SH-SY5Y (cell line): ENCODE measurements around the gene CD2BP2.

Source experiments
- GATA2 ChIP-seq: IDR thresholded peaks from 2 replicates; pipeline ENCODE4 v1.6.1; 2011; ENCODE audit warnings: mild to moderate bottlenecking, low read depth, low read length
- GATA3 ChIP-seq: IDR thresholded peaks from 2 replicates; pipeline ENCODE4 v1.6.1; 2011; ENCODE audit warnings: low read depth, mild to moderate bottlenecking, low read length, moderate library complexity

CD2BP2 gene

GRCh38 chr16:30357715-30358576, 2.8 kb upstream of the CD2BP2 start:
- TF ChIP-seq GATA3, result no peak
- no peak for TF ChIP-seq GATA2

- no peak for TF ChIP-seq GATA3
- no peak for TF ChIP-seq GATA2
These were observed 2.1 kb upstream of the CD2BP2 start for GRCh38 chr16:30357085-30357714.

DNA sequence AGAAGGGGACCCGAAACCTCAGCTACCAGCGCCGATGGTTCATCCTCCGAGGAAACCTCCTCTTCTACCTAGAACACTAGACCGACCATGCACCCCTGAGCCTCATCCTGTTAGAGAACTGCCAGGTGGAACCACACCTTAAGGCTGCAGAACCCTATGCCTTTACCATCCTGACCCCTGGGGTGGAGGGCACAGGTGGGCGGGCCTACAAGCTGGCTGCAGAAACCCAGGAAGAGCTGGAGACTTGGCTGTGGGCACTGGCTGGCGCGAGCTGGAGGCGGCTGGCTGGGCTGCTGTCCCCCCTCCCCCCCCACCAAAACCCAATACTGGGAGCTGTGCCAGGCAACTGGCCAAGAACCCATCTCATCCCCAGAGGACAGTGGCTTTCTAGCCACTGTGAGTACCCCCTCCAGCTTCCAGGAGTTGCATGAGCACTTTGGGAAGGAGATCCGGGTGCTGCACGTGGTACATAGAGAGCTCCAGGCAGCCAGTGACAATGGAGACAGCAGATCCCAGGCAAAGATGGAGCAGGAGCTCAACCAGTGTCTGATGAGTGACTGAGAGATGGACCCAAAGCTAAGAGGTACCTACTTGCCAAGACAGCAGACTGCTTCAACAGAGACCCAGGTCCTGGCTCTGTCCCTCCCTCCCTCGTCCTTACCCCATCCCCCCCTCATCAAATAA, 1.4 kb upstream of the CD2BP2 start:
- TF ChIP-seq GATA2, result no peak
- no peak for TF ChIP-seq GATA3

GRCh38 chr16:30355954-30356308, 823 bp upstream of the CD2BP2 start:
- TF ChIP-seq GATA2, result no peak
- no peak for TF ChIP-seq GATA3

DNA sequence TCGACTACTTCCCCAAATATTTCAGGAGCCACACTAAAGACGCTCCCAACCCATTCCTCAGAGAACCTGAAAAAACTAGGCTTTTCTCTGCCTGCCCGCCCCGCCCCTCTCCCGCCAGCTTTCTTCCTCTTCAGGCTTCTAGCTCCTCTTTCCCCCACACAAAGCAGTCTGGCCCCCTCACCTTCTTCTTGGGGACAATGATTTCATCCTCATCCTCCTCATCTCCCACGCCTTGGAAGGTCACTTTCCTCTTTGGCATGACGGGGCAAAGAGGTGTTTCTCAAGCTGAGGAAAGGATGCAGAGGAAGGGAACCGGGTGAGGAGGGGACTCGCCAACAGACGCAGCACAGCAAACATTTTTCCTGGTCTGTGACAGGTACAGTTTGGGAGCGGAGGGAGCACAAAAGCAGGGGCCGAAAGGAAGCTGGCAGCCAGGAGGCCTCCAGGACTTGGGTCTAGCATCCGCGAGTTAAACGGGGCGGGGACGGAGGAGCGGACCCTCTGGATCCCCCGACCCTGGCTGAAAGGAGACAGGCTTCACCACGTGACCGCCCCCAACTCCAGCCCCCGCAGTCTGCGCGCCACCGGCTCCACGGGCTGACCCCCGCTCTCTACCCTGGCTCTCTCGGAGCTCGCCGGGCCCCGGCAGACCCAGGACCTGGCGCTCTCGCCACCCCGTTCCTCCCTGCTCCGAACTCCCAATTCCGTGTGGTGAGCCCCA, 525 bp downstream of the CD2BP2 start:
- TF ChIP-seq GATA2, result no peak
- TF ChIP-seq GATA3, result no peak

- TF ChIP-seq GATA2 (no peak), GATA3 (no peak)
These were observed 1.5 kb downstream of the CD2BP2 start for GRCh38 chr16:30353438-30354129.

- TF ChIP-seq GATA3 (no peak), GATA2 (no peak)
These were observed 2.4 kb downstream of the CD2BP2 start for GRCh38 chr16:30352488-30353401.

DNA sequence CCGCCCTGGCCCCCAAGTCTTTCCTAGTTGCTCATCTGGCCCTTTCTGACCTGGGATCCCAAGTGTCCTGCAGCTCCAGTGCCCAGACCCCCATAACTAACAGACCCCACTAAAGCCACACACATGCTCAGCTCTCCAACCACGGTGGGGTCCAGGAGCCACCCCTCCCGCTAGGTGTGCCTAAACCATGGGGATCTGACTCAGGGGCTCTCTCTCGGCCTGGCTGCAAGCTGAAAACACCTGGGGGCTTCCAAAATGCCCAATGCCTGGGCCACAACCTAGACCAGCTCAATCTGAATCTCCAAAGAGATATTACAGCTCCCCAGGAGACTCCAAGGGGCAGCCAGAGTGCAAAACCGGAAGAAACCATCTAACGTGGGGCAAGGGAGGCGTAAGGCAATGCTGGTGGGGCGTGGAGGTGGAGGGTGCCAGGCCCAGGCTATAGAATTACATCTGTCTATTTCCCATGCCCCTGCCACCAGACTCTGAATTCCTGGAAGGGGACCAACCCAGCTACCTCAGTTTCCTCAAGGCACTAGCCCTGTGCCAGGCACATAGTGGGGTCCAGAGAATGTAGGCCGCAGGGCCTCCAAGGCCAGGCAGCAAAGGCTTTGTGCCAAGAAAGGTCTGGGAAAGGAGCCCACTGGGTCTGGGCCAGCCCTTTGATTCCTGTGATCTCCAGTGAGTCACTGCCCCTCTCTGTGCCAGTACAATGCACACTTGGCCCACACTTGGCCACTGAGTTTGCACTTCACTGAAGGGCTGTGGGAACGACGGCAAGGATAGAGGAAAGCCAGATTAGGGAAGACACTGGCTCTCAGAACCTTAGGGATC, 3.3 kb downstream of the CD2BP2 start:
- TF ChIP-seq GATA3 (no peak), GATA2 (no peak)

- no peak for TF ChIP-seq GATA3
- no peak for TF ChIP-seq GATA2
These were observed 4.1 kb downstream of the CD2BP2 start for GRCh38 chr16:30351001-30351441.

GRCh38 chr16:30350134-30350871, 4.8 kb downstream of the CD2BP2 start:
- no peak for TF ChIP-seq GATA3
- no peak for TF ChIP-seq GATA2

DNA sequence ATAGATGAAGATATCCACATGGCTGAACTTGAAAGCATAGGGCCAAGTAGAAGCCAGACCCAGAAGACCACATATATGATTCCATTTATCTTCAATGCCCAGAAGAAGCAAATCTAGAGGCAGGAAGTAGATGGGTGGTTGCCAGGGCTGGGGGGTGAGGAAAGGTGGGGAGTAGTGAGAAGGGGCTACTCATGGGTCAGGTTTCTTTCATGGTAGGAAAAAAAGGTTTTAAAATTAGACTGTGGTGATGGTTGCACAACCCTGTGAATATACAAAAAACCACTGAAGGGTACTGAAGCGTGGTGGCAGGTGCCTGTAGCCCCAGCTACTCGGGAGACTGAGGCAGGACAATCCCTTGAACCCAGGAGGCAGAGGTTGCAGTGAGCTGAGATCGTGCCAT, 5.4 kb downstream of the CD2BP2 start:
- TF ChIP-seq GATA3, result no peak
- TF ChIP-seq GATA2, result no peak
